HG02852 (cell line): Measurements from ENCODE around the gene AARS2.
A peak's percentile ranks its signal among the peaks of the same experiment; 100 is the strongest.

Experiments used
- ATAC-seq: cut with Tn5 transposase; IDR thresholded peaks from one replicate; pipeline ENCODE4 v1.9.1; 2021; ENCODE audit warnings: mild to moderate bottlenecking, moderate library complexity; ENCODE audit not compliant: unreplicated experiment

Gene AARS2

DNA sequence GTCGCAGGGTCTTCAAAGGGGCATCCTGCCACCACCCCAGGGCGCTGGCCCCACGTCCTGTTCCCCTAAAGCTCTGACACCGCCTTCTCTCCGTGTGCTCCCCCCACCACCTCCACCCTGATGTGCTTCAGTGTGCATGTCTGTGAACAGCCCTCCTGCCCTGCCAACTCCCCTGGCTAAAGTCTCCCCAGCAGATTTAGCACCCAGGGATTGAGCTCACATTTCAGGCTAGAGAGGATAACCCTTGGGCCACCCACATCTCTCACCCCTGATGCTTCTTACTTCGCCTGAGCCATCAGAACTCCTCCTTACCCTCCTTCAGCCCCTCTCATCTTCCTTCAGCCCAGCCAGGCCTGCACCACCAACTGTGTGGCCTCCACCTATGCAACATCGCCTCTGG is 35.4 kb downstream of the AARS2 start:
- ATAC-seq, result no peak

DNA sequence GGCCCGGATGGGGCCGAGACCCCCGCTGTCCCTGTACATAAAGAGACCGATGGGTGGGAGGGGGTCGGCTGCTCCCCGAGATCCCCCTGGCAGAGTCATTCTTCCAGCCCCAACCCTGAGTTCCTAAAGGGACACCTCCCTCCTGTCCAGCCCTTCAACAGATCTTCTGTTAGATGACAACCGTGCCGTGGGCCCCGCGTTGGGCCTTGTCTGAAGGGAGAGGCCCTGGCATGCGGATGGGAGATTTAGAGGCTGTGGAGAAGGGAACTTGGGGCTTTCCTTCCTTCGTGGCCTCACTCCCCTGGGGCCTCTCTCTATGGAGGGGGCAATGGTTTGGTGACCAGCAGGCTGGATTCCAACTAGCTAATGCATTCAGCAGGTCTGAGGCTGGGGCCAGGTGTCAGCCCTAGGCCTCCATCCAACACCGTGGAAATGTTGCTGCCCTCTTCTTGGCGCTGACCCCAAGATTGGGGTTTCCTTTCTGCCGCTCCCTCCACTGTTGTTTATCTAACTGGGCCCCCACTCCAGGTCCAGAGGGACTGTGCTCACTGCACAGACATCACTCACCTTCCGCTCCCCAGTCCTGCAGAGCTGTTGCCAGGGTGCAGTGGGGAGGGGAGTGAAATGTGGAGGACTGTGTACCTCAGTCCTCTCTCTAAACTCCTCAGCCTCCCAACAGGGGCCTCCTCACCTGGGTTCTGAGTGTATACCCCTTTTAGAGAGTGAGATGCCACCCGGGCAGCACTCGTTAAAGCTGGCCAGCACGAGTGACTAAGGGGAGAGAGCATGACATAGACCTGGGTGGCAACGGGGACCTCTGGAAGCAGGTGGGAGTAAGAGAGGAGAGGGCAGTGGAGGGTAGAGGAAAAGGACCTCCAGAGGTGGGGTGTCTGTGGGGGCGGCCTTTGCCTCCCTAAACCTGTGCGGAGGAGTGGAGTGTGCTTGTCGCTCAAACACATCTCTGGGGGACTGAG is 36.2 kb downstream of the AARS2 start:
- ATAC-seq, result no peak

DNA sequence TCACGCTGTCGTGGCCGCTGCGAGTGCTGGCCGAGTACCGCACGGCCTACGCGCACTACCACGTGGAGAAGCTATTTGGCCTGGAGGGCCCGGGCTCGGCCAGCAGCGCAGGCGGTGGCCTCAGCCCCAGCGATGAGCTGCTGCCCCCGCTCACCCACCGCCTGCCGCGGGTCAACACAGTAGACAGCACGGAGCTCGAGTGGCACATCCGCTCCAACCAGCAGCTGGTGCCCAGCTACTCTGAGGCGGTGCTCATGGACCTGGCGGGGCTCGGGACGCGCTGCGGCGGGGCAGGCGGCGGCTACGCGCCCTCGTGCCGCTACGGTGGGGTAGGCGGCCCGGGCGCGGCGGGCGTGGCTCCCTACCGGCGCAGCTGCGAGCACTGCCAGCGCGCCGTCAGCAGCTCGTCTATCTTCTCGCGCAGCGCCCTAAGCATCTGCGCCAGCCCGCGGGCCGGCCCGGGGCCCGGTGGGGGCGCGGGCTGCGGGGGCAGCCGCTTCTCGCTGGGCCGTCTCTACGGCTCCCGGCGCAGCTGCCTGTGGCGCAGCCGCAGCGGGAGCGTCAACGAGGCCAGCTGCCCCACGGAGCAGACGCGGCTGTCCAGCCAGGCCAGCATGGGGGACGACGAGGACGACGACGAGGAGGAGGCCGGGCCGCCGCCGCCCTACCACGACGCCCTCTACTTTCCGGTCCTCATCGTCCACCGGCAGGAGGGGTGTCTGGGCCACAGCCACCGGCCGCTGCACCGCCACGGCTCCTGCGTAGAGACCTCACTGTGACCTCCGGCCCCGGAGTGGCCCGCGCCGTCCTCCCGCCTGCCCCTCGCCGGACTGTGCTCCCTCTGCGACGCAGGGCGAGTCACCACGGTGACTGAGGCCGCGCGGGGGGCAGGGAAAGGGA is 37.1 kb downstream of the AARS2 start:
- ATAC-seq, result no peak

DNA sequence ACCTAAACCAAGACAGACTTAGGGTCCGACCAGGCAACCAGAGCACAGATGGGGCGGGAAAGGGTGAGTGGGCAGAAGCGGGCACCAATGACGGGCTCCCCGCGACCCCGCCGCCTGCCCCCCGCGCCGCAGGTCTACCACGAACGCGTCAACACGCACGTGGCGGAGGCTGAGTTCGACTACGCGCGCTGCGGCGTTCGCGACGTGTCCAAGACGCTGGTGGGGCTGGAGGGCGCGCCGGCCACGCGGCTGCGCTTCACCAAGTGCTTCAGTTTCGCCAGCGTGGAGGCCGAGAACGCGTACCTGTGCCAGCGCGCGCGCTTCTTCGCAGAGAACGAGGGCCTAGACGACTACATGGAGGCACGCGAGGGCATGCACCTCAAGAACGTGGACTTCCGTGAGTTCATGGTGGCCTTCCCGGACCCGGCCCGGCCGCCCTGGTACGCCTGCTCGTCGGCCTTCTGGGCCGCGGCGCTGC is 37.8 kb downstream of the AARS2 start:
- ATAC-seq, result no peak

DNA sequence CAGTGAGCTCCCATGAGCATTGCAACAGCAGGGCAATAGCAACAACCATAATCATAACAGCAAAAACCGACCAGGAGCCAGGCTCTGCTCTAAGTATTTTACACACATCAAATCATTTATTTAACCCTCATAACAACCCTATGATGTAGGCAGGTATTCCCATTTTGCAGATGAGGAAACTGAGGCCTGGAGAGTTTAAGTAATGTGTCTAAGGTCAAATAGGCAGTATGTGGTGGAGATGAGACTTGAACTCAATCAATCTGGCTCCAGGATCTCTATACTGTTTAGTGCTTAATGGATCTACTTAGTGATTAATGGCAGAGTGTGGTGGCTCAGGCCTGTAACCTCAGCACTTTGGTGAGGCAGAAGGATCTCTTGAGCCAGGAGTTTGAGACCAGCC is 39.5 kb downstream of the AARS2 start:
- ATAC-seq, result no peak

DNA sequence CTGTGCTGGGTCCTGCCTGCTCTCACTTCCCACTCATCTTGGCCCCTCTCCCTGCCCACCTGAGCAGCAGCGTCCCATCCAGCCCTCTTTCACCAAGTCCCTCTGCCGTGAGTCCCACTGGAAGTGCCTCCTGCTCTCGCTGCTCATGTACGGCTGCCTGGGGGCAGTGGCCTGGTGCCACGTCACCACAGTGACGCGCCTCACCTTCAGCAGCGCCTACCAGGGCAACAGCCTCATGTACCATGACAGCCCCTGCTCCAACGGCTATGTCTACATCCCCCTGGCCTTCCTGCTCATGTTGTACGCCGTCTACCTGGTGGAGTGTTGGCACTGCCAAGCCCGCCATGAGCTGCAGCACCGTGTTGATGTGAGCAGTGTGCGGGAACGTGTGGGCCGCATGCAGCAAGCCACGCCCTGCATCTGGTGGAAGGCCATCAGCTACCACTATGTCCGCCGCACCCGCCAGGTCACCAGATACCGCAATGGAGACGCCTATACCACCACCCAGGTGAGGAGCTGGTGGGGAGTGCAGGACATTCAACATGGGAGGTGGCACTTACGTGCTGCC is 40.1 kb downstream of the AARS2 start:
- ATAC-seq, result no peak

DNA sequence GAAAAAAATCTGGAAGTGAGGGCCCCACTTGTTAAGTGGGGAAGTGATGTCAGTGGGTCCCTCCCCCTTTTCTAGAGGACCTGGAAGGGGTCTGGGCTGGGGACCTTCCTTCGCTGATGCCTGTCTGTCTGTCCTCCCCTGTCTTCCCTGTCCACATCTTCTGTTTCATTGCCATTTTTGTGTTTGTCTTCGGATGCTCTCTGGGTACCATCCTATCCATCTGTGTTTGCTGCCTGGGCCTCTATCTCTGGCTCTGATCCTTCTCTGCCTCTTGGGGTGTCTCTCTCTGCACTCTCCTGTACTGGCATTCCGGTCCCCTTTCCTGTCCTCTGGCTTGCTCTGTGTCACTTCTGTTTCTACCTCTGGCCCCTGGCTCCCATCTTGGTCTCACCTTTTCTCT is 40.6 kb downstream of the AARS2 start:
- ATAC-seq, result no peak

DNA sequence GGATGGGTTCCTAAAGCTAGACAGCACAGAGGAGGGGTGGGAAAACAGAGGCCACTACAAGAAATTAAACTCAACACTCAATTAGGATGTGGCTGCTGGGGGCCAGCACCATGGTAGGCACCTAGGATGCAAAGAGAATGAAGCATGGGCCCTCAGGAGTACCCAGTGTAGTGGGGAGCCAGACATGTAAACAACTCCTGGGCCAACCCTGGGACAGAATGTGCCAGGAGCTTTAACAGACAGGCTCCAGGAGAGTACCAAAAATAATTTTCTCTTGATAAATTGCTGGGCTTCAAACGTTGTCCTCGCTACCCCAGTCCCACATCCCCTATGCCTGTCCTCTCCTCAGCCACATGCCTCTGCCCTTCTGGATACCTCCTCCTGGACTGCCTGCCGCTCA is 41.2 kb downstream of the AARS2 start:
- ATAC-seq, result no peak

DNA sequence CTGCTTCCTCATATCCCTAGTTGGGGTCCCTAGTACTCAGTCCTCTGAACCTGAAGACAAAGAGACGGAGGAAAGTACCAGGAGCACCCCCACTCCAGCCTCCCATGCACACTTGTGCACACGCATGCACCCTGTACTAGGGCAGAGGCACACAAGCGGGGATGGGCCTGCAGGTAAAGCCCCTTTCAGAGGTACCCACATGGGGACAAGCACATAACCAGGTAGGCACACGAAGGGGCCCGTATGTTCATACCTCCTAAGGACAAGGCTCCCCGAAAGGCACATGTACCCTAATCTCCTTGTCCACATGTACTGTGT is 41.8 kb downstream of the AARS2 start:
- no peak for ATAC-seq

DNA sequence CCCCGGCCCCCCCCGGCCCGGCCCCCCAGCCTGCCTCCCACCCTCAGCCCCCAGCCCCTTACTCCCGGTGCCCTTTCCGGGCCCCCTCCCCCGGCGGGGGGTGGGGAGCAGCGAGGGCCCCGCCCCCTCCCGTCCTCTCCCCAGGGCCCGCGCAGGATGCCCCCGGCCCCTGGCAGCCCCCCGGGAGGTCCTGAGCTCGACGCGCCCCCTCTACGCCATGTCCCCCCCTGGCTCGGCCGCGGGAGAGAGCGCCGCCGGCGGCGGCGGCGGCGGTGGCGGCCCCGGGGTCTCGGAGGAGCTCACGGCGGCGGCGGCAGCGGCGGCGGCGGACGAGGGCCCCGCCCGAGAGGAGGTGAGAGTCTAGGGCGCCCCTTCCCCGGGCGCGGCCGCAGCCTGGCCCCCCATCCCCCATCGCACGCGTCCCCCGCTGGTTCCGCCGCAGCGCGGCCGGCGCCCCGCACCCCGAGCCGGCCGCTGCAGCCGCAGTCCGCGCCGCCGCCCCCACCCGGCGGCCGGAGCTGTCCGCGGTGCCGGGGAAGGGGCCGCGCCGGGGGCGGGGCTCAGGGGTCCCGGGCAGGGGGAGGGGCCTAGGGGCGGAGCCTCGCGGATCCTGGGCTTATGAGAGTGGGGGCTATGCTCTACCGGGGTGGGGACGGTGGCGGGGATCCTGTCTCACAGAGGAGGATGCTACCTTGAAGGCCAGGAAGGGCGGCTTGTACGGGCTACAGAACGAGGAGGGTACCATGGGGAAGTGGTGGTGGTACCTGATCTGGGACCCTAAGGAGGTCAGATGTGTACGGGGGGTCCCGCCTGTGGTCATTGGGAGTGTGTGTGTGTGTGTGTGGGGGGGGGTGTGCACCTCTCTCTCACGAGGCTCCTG is 42.4 kb downstream of the AARS2 start:
- no peak for ATAC-seq

DNA sequence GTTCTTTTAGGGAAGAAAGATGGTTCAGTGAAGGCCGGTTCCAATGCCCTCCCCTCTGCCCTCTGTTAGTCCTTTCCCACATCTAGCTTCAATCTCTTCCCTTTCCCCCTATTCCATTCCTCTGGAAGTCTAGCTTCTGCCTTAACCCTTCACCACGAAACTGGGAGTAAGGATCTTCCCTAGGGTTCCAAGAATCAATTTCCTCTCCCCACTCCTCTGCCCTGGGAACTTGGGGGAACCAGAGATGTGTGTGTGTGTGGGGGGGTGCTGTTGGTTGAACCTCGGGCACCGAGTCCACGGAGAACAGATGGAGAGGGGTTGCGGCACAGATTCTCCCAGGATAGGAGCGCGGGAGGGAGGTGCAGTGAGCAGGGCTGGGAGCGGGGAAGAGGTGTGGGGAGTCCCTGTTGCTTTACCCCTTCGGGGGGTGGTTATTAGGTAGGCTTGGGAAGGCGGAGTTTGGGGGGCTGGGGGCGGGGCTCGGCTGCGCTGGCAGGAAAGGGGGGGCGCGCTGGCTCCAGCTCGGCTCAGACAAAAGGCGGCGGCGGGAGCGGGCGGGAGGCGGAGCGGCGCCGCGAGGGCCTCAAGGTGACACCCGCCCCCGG is 43.1 kb downstream of the AARS2 start, which contains the start of gene TMEM151B:
TMEM151B (plus strand) TSS at position 530 of the 605 bp plus-strand sequence. CDS start 293 bp downstream, outside the sequence.
- ATAC-seq, result no peak

DNA sequence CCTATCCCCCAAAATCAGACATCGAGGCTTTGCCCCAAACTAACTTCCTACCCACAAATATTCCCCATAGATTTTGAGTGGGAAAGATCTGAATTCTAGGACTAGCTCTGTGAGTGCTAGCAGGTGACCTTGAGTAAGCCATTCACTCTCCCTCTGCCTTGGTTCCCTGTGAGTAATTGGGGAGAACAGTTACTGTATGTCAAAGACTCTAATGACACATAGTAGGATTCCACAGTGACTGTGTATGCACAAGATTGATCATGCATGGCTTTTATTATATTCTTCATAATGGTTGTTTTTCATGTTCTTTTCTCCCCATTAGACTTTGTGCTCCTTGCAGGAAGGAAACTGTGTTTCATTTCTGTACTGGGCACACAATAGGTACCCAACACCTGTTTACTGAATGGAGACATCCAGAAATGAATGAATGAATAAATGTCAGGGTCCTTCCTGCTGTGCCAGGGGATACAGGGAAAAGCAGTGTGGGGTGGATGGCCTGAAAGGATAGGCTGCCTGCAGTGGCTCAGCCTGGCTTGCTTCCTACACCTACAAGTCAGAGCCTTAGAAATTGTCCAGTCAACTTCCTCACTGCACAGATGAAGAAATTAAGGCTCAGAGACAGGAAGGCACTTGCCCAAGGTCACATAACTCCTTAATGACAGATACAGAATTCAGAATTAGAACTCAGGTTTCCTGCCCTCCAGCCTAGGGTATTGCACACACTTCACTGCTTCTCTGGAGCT is 43.8 kb downstream of the AARS2 start:
- no peak for ATAC-seq

DNA sequence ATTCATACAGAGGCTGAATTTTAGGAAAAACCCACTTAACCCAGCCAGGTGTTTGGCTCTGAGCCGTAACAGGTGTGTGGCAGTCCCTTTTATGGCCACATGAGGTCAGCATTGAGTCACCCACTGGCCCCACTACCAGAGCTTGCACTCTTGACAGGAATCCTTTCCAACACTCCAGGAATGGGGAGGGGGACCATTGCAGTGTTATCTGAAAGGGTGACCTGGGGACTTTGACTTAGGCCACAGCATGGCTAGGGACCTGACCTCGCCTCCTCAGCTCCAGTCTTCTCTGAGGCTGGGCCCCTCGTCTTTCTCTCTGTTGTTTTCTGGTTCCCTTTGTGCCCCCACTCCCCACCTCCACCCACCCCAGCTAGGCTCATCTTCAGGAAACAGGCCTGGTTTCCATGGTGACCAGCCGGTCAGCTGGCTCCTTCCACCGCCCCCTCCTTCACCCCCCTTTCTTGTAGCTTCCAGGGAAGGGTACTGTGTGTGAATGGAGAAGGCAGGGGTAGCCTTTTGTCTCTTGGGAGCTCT is 45.0 kb downstream of the AARS2 start:
- ATAC-seq, result no peak

DNA sequence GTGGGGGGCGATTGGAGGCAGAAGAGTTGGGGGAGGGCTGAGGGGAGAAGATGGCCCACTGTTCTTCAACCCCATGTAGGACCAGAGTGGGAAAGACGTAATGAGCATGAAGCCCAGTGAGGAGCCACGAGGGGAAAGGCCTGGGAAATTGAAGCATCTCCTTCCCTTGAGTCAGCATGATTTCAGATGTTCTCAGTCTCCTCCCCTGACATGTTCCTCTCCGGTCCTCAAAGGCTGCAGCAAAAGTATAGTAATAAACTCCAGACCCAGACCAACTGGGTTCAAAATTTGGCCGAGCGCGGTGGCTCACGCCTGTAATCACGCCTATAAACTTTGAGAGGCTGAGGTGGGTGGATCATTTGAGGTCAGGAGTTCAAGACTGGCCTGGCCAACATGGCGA is 45.9 kb downstream of the AARS2 start:
- ATAC-seq, result no peak

DNA sequence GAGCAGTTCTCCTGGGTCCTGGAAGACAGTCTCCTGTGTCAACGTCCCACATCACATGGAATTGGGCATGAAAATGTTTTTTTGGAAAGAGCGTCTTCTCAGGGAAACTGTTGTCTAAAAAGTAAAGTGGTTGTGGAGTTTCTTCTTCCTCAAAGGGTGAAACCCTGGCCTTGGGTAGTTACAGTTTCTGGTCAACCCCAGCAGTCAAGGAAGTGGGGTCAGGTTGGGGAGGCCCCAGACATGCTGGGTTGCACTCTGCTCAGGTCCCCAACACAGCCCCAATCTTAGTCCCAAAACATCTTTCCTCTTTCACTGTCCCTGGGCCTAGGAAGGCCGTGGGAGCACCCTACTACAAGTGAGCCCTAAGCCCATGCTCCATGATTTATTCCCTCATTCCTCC is 46.8 kb downstream of the AARS2 start:
- ATAC-seq, result no peak

DNA sequence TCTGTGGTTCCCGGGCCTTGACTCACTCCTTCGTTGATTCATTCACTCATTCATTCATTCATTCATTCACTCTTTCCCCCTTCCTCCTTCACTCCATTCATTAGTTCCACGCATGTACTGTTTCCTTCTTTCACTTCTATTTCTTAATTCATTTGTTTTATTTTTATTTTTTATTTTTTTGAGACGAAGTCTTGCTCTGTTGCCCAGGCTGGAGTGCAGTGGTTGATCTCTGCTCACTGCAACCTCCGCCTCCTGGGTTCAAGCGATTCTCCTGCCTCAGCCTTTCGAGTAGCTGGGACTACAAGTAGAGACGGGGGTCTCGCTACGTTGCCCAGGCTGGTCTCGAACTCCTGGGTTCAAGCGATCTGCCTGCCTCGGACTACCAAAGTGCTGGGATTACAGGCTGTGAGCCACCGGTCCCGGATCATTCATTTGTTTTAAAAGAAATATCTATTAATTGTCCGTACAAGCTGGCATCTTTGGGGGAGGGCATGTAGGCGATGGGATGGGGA is 47.4 kb downstream of the AARS2 start:
- ATAC-seq, result no peak

DNA sequence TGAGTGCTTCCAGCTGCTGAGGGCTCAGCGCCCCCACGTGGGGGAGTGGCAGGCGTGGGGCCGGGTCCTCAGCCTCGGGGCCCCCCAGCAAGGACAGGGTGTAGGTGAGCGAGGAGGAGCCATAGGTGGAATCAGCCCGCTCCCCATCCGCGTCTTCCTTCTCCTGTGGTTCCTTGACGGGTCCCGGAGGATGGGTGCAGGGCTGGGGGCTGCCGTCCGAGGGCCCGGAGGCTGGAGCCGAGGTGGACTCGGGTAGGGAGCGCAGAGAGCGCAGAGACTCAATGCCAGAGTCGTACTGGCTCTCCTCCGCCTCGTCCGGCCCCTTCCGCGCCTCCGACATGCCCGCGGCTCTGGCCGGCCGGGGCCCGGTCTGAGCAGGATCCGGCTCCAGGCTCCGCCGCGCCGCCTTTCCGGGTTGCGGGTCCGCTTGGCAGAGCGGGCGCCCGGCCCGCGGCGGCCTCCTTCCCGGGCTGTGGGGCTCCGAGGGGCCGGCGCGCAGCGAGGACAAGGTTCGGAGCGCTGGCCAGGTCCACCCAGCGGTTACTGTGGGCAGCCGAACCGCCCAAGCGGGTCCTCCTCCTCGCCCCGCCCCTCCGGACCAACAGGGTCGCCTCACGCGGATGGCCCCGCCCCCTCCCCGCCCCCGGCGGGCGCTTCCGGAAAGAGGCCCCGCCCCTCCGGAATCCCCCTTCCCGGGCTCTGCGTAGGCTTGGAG is 48.0 kb downstream of the AARS2 start, which contains the start of gene NFKBIE:
NFKBIE (minus strand) TSS at position 545 of the 715 bp plus-strand sequence; CDS start at position 340, 205 bp downstream.
- ATAC-seq, result peak; percentile 35
